ENCODE data around the gene RHCG.

RHCG gene

DNA sequence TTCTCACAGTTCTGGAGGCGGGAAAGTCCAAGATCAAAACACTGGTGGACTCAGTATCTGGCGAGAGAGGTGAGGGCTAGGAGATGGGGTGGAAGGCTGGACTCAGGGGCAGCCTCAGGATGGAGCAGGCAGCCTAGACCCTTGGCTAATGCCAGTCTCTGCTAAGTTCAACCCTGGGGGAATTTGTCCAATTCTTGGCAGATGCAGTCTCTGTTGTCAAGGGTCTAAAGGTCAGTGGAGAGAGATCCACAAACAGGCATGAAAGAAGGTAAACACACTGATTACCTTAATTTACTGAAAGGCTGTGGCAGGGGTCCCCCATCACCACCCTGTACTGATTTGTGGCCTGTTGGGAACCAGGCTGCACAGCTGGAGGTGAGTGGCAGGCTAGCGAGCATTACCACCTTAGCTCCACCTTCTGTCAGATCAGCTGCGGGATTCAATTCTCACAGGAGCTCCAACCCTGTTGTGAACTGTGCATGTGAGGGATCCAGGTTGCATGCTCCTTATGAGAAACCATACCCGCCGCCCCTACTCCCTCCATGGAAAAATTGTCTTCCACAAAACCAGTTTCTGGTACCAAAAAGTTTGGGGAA is 32.5 kb upstream of the RHCG start:
- TF ChIP-seq, protein P1, sequence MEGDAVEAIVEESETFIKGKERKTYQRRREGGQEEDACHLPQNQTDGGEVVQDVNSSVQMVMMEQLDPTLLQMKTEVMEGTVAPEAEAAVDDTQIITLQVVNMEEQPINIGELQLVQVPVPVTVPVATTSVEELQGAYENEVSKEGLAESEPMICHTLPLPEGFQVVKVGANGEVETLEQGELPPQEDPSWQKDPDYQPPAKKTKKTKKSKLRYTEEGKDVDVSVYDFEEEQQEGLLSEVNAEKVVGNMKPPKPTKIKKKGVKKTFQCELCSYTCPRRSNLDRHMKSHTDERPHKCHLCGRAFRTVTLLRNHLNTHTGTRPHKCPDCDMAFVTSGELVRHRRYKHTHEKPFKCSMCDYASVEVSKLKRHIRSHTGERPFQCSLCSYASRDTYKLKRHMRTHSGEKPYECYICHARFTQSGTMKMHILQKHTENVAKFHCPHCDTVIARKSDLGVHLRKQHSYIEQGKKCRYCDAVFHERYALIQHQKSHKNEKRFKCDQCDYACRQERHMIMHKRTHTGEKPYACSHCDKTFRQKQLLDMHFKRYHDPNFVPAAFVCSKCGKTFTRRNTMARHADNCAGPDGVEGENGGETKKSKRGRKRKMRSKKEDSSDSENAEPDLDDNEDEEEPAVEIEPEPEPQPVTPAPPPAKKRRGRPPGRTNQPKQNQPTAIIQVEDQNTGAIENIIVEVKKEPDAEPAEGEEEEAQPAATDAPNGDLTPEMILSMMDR (IDR thresholded peaks at IDR 0.05): no peak

DNA sequence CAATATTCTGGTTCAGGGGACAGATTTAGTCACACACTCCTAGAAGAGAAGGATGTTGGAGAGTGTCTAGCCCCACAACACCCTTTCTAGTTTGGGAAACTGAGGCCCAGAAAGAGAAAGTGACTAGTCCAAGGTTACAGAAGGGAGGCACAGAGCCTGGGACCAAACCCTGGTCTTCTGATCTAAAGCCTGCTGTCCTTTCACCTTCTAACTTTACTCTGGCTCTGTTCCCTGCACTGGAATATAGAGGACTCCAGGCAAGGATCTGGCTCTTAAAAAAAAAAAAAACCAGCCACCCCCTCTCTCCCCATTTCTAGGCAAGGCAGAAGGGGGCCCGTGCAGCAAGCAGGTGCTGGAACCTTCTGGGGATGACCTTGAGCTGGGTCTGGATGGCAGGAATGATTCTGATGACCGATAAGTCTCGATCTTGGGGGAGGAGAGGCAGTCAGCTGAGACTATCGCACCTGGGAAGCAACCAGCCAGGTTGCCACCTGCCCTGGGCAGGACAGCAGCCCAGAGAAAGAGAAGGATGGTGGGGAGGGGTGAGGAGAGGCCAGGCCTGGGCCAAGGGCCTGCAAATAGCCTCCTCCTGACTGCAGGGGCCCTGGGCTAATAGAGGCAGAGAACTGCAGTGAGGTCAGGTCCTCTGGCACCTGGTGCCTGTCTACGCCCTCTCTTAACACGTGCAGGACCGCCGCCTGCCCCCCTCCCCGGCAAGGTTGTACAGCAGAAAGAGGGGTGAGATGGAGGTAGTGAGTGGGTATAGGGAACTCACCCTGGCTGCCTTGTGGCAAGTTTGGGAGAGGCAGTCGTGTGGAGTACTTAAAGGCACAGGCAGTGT is 30.4 kb upstream of the RHCG start:
- TF ChIP-seq, protein P1 (IDR thresholded peaks at IDR 0.05): no peak

DNA sequence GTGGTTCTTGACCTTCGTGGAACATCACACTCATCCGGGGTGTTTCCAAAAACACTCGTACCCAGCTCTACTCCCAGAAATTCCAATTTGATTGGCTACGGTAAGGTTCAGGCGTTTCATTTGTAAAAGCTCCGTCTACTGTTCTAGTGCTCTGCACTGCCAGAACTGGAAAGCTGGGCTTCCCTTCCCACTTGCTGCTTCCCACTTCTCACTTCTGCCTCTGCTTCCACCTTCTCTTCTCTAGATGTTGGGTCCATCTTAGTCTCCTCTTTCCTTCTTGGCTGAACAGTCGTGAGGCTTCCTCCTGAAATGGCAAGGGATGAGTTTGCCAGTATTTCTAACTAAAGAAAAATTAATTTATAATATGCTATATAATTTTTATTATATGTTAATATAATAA is 29.8 kb upstream of the RHCG start:
- TF ChIP-seq, protein P1 (IDR thresholded peaks at IDR 0.05): no peak

DNA sequence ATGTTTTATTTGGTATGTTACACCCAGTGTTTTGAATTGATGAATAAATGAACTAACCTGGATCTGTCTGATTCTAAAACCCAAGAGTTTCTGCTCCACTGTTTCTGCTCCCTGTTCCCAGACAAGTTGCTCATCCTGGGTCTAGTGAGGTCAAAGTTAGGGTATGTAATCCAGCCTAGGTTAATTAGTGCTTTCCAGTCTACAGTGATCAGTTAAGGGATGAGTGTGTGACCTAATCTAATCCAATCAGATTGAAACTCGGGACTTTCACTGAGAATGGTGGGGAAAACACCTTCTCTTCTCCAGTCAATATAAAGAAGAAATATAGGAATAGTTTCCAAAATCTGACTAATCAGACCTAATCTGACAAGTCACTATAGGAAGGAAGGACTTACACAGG is 27.8 kb upstream of the RHCG start:
- TF ChIP-seq, protein P1 (IDR thresholded peaks at IDR 0.05): no peak

DNA sequence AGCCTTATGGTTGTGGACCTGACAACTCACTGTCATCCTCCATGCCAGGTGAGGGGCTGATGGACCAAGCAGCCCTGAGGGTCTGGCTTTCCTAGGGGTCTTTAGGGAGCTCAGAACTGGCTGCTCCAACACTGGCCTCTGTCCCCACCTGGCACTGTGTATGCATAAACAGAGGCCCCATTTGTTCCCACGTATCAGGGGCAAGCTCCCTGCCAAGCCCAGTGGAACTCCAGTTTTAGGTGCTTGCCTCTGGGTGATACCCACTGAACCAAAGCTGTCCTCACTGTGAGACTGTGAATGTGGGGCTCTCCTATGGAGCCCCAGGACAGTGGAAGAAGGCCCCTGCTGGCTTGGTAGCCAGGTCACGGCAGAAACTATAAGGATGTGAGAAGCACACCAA is 26.7 kb upstream of the RHCG start:
- TF ChIP-seq, protein P1 (IDR thresholded peaks at IDR 0.05): no peak

DNA sequence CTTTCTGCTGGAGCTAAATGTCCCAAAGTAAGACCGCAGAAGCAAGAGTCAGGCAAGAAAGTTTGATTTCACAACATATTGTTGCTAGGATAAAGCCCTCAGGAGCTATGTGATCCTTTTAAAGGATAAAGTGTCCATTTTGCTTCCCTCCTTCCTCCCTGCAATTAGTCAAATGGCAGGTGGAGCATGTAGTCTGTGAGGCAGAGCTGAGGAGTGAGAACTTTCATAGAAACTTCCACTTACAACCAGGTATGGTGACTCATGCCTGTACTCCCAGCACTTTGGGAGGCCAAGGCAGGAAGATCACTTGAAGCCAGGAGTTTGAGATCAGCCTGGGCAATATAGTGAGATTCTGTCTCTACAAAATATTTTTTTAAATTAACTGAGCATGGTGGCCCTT is 25.2 kb upstream of the RHCG start:
- TF ChIP-seq, protein P1 (IDR thresholded peaks at IDR 0.05): no peak

DNA sequence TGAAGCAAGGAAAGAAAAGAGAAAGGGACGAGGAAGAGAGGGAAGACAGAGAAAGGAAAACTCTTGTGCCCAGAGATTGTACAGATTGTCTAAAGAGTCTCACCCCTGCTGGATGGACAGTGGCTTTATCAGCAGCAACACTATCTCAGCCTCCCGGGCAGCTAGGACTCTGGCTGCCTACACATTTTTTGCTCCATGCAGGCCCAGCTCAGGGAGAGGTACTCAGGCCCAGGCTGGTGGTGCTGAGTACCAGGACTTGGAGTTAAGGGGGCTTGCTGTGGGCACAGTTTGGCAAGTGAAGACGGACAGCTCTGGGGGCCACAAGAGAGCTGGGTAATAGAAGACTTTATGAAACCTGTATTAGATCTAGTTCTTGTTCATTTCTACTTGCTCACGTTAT is 19.1 kb upstream of the RHCG start:
- TF ChIP-seq, protein P1 (IDR thresholded peaks at IDR 0.05): no peak
